ENCODE measurements around the gene BYSL. TPM values are rescaled to one million over a fixed set of nuclear protein-coding genes. Genes with fewer than 3 reads are reported as not detected.

BYSL gene
- total RNA-seq, 1 donor from 2014 or later: 43.2 TPM

Other genes with a start within 250 kb of the BYSL start
- 203 and 205 TPM in 2 replicates for gene TFEB, start 185.9 kb upstream of the BYSL start, total RNA-seq
- not detected in 2 replicates for gene PGC, start 174.1 kb upstream of the BYSL start, total RNA-seq
- gene FRS3, start 141.6 kb upstream of the BYSL start, total RNA-seq: 6.5 and 6.7 TPM in 2 replicates
- gene PRICKLE4, start 140.7 kb upstream of the BYSL start, total RNA-seq: 0.75 TPM in 1 of 2 replicates, not detected in the other
- gene TOMM6, start 133.8 kb upstream of the BYSL start, total RNA-seq: 219 and 252 TPM in 2 replicates
- 7.7 and 8.0 TPM in 2 replicates for gene USP49, start 26.1 kb upstream of the BYSL start, total RNA-seq
- gene MED20, start 360 bp upstream of the BYSL start, total RNA-seq: 21.1 and 22.2 TPM in 2 replicates
- gene CCND3, start 20.3 kb downstream of the BYSL start, total RNA-seq: 70.7 and 75.2 TPM in 2 replicates
- 47.2 and 55.7 TPM in 2 replicates for gene TAF8, start 129.0 kb downstream of the BYSL start, total RNA-seq
- gene C6orf132, start 221.1 kb downstream of the BYSL start, total RNA-seq: not detected in 2 replicates